Measurements from ENCODE around the gene HOXD10. TPM values are rescaled to one million over a fixed set of nuclear protein-coding genes. Genes with fewer than 3 reads are reported as not detected.

Gene HOXD10
- total and polyA plus RNA-seq, 2 experiments from 2014 or later: not detected

DNA sequence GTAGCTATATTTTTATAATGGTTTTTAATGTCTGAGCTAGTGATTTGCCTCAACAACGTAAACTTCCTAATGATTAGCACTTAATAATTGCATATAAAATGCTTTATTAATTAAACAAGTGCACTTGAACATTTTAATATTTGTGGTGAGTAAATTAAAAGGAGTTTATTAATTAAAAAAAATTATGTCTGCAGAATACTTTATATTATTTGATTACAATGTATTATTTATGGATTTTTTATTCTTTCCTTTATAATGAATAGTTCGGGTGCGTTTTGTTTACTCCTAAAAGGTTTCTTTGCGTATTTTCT lies 15.2 kb downstream of the HOXD10 start:
- H4K20me1 ChIP-seq (replicated peaks; ENCODE audit: insufficient read depth): peaks cover 50% of the 10 kb centered on the region
- H3K4me1 ChIP-seq (ENCODE audit: insufficient read depth): peaks cover 38% of the 10 kb centered on the region
- Mint-ChIP-seq H3K27me3 (ENCODE audit: insufficient read depth, low read depth, poor library complexity) (peaks cover 95% of the 10 kb centered on the region), H3K4me3 (no peak overlapping the region), H3K36me3 (ENCODE audit: low read depth) (no peaks in the 10 kb centered on the region; the same call in 2 of the 3 replicates), H3K4me1 (peaks cover 33% of the 10 kb centered on the region), H3K27ac (no peak overlapping the region), H3K9me3 (peaks cover 5% of the 10 kb centered on the region; the same call in 1 of the 3 replicates)
- no peaks in the 10 kb centered on the region for H3K79me2 ChIP-seq (replicated peaks; ENCODE audit: insufficient read depth)
- DNase-seq (ENCODE audit: low spot score): no peak
- H3K9me2 ChIP-seq (ENCODE audit: insufficient read depth): no peaks in the 10 kb centered on the region
- TF ChIP-seq EZH2phosphoT487 (IDR thresholded peaks at IDR 0.05; ENCODE audit: unreplicated experiment) (no peak), STAT1 (IDR thresholded peaks at IDR 0.05; ENCODE audit: unreplicated experiment) (no peak), ZNF331 (CRISPR knock-in tag; IDR thresholded peaks at IDR 0.05; ENCODE audit: low read depth) (no peak), JUNB (IDR thresholded peaks at IDR 0.05; ENCODE audit: unreplicated experiment) (no peak), EZH2 (IDR thresholded peaks at IDR 0.05; ENCODE audit: low read depth, unreplicated experiment) (no peak), NANOG (IDR thresholded peaks at IDR 0.05; ENCODE audit: borderline replicate concordance) (no peak), CREB1 (CRISPR knock-in tag; IDR thresholded peaks at IDR 0.05; ENCODE audit: low read depth) (no peak), POLR2AphosphoS5 (IDR thresholded peaks at IDR 0.05; ENCODE audit: low read depth) (no peak)
- TF ChIP-seq, protein P1, sequence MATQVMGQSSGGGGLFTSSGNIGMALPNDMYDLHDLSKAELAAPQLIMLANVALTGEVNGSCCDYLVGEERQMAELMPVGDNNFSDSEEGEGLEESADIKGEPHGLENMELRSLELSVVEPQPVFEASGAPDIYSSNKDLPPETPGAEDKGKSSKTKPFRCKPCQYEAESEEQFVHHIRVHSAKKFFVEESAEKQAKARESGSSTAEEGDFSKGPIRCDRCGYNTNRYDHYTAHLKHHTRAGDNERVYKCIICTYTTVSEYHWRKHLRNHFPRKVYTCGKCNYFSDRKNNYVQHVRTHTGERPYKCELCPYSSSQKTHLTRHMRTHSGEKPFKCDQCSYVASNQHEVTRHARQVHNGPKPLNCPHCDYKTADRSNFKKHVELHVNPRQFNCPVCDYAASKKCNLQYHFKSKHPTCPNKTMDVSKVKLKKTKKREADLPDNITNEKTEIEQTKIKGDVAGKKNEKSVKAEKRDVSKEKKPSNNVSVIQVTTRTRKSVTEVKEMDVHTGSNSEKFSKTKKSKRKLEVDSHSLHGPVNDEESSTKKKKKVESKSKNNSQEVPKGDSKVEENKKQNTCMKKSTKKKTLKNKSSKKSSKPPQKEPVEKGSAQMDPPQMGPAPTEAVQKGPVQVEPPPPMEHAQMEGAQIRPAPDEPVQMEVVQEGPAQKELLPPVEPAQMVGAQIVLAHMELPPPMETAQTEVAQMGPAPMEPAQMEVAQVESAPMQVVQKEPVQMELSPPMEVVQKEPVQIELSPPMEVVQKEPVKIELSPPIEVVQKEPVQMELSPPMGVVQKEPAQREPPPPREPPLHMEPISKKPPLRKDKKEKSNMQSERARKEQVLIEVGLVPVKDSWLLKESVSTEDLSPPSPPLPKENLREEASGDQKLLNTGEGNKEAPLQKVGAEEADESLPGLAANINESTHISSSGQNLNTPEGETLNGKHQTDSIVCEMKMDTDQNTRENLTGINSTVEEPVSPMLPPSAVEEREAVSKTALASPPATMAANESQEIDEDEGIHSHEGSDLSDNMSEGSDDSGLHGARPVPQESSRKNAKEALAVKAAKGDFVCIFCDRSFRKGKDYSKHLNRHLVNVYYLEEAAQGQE (IDR thresholded peaks at IDR 0.05; ENCODE audit: unreplicated experiment): no peak
- TF ChIP-seq, protein P2, sequence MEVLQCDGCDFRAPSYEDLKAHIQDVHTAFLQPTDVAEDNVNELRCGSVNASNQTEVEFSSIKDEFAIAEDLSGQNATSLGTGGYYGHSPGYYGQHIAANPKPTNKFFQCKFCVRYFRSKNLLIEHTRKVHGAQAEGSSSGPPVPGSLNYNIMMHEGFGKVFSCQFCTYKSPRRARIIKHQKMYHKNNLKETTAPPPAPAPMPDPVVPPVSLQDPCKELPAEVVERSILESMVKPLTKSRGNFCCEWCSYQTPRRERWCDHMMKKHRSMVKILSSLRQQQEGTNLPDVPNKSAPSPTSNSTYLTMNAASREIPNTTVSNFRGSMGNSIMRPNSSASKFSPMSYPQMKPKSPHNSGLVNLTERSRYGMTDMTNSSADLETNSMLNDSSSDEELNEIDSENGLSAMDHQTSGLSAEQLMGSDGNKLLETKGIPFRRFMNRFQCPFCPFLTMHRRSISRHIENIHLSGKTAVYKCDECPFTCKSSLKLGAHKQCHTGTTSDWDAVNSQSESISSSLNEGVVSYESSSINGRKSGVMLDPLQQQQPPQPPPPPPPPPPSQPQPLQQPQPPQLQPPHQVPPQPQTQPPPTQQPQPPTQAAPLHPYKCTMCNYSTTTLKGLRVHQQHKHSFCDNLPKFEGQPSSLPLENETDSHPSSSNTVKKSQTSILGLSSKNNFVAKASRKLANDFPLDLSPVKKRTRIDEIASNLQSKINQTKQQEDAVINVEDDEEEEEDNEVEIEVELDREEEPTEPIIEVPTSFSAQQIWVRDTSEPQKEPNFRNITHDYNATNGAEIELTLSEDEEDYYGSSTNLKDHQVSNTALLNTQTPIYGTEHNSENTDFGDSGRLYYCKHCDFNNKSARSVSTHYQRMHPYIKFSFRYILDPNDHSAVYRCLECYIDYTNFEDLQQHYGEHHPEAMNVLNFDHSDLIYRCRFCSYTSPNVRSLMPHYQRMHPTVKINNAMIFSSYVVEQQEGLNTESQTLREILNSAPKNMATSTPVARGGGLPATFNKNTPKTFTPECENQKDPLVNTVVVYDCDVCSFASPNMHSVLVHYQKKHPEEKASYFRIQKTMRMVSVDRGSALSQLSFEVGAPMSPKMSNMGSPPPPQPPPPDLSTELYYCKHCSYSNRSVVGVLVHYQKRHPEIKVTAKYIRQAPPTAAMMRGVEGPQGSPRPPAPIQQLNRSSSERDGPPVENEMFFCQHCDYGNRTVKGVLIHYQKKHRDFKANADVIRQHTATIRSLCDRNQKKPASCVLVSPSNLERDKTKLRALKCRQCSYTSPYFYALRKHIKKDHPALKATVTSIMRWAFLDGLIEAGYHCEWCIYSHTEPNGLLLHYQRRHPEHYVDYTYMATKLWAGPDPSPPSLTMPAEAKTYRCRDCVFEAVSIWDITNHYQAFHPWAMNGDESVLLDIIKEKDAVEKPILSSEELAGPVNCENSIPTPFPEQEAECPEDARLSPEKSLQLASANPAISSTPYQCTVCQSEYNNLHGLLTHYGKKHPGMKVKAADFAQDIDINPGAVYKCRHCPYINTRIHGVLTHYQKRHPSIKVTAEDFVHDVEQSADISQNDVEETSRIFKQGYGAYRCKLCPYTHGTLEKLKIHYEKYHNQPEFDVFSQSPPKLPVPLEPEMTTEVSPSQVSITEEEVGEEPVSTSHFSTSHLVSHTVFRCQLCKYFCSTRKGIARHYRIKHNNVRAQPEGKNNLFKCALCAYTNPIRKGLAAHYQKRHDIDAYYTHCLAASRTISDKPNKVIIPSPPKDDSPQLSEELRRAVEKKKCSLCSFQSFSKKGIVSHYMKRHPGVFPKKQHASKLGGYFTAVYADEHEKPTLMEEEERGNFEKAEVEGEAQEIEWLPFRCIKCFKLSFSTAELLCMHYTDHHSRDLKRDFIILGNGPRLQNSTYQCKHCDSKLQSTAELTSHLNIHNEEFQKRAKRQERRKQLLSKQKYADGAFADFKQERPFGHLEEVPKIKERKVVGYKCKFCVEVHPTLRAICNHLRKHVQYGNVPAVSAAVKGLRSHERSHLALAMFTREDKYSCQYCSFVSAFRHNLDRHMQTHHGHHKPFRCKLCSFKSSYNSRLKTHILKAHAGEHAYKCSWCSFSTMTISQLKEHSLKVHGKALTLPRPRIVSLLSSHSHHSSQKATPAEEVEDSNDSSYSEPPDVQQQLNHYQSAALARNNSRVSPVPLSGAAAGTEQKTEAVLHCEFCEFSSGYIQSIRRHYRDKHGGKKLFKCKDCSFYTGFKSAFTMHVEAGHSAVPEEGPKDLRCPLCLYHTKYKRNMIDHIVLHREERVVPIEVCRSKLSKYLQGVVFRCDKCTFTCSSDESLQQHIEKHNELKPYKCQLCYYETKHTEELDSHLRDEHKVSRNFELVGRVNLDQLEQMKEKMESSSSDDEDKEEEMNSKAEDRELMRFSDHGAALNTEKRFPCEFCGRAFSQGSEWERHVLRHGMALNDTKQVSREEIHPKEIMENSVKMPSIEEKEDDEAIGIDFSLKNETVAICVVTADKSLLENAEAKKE (CRISPR knock-in tag; IDR thresholded peaks at IDR 0.05): no peak
- TF ChIP-seq, protein P3, sequence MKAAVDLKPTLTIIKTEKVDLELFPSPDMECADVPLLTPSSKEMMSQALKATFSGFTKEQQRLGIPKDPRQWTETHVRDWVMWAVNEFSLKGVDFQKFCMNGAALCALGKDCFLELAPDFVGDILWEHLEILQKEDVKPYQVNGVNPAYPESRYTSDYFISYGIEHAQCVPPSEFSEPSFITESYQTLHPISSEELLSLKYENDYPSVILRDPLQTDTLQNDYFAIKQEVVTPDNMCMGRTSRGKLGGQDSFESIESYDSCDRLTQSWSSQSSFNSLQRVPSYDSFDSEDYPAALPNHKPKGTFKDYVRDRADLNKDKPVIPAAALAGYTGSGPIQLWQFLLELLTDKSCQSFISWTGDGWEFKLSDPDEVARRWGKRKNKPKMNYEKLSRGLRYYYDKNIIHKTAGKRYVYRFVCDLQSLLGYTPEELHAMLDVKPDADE (IDR thresholded peaks at IDR 0.05): no peak
- TF ChIP-seq, protein P4, sequence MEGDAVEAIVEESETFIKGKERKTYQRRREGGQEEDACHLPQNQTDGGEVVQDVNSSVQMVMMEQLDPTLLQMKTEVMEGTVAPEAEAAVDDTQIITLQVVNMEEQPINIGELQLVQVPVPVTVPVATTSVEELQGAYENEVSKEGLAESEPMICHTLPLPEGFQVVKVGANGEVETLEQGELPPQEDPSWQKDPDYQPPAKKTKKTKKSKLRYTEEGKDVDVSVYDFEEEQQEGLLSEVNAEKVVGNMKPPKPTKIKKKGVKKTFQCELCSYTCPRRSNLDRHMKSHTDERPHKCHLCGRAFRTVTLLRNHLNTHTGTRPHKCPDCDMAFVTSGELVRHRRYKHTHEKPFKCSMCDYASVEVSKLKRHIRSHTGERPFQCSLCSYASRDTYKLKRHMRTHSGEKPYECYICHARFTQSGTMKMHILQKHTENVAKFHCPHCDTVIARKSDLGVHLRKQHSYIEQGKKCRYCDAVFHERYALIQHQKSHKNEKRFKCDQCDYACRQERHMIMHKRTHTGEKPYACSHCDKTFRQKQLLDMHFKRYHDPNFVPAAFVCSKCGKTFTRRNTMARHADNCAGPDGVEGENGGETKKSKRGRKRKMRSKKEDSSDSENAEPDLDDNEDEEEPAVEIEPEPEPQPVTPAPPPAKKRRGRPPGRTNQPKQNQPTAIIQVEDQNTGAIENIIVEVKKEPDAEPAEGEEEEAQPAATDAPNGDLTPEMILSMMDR (conservative IDR thresholded peaks at IDR 0.05; ENCODE audit: low read depth in 2 of 2): no peak
- H3K4me2 ChIP-seq: no peak overlapping the region
- no peak overlapping the region for H2AFZ ChIP-seq
- no peak for ATAC-seq
- peaks cover 59% of the 10 kb centered on the region for H3F3A ChIP-seq (replicated peaks; ENCODE audit: low read depth)
- no peak overlapping the region for H3K27ac ChIP-seq (ENCODE audit: low read depth)
- H3K27me3 ChIP-seq (ENCODE audit: insufficient read depth): peaks cover 100% of the 10 kb centered on the region
- H3K4me3 ChIP-seq: no peak overlapping the region
- H3K36me3 ChIP-seq (ENCODE audit: insufficient read depth): no peaks in the 10 kb centered on the region

Data from GM23338 (cell line).